Measurements from ENCODE around the gene CELF4.

DNA sequence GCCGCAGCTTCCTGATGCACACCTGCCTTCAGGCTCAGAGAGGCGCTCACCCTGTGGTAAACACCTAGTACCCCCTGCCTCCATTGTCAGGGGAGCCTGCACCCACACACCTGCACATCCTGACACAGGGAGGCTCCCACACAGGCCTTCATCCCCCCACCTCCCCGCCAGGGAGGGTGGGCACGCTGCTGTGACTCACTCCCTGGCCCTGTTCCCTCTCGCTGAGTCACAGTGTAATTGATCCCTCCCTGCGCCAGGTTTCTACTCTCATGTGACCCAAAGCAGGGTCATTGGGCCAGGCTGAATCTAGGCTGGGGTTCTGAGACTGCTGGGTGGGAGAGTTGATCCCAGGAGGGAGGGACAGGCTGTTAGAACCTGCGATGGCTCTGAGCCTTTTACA lies 8.5 kb upstream of the CELF4 start:
- TF ChIP-seq POLR2A (IDR thresholded peaks at IDR 0.05; ENCODE audit: low read depth, low read length), result no peak
- TF ChIP-seq POLR2AphosphoS5 (IDR thresholded peaks at IDR 0.05; ENCODE audit: low read depth, low read length), result no peak
- no peak for TF ChIP-seq TAF1 (IDR thresholded peaks at IDR 0.05; ENCODE audit: low read depth, low read length)
- no peak for TF ChIP-seq SPI1 (IDR thresholded peaks at IDR 0.05; ENCODE audit: low read depth, low read length)
- no peak for TF ChIP-seq POU2F2 (IDR thresholded peaks at IDR 0.05; ENCODE audit: low read depth, low read length)
- no peak for TF ChIP-seq PAX5 (IDR thresholded peaks at IDR 0.05; ENCODE audit: insufficient read depth, low read length, severe bottlenecking)

Measured in GM12891 (cell line).